BJ (cell line): ENCODE data around the gene INO80C. TPM values are rescaled to one million over a fixed set of nuclear protein-coding genes. Genes with fewer than 3 reads are reported as not detected.

Experiments used
- CTCF ChIA-PET: fragments of 350-600 bp; formaldehyde crosslinking; extraction: SDS; loops from one replicate; lab custom pipeline; 2021; ENCODE audit warnings: antibody characterized with exemption, inconsistent platforms; lab: Yijun Ruan, JAX
- POLR2A ChIA-PET: fragments of 300-600 bp; sonication (Branson Sonifier 250); formaldehyde crosslinking; extraction: SDS; loops from one replicate; lab custom pipeline; 2021; ENCODE audit warnings: antibody characterized with exemption; lab: Charles Lee
- DNase-seq: peaks from one replicate; pipeline ENCODE4 v3.0.0-alpha.2; 2011; ENCODE audit warnings: low read depth
- H3K27me3 ChIP-seq: 2 replicates; pipeline ENCODE4 v1.6.0; 2011; ENCODE audit warnings: low read length; ENCODE audit not compliant: control insufficient read depth, insufficient read depth
- H3K36me3 ChIP-seq: 2 replicates; pipeline ENCODE4 v1.5.1; 2011; ENCODE audit warnings: low read length; ENCODE audit not compliant: control insufficient read depth, insufficient read depth
- H3K4me3 ChIP-seq: 2 replicates; pipeline ENCODE4 v1.5.1; 2011; ENCODE audit warnings: low read depth, mild to moderate bottlenecking, control low read depth, low read length
- CTCF ChIP-seq: IDR thresholded peaks from 2 replicates; pipeline ENCODE4 v1.5.1; 2011; ENCODE audit warnings: low read depth, mild to moderate bottlenecking, control low read depth, inconsistent platforms, low read length, moderate library complexity; ENCODE audit not compliant: insufficient read depth
- polyA plus RNA-seq: library from polyadenylated mRNA; depleted of rRNA; stranded (reverse); fragments of >200 nt; gene quantifications from 2 replicates; pipeline ENCODE4 v1.2.3, GENCODE V29; 2011

Gene INO80C
- polyA plus RNA-seq, 1 experiment: 8.3 TPM

- no peak for TF ChIP-seq CTCF
- POLR2A ChIA-PET: no interaction called here
- no peak for DNase-seq
- CTCF ChIA-PET: no interaction called here
- Histone ChIP-seq H3K27me3 (peaks cover 2% of the 10 kb centered on the region; the same call in 1 of the 2 replicates), H3K4me3 (no peak overlapping the region), H3K36me3 (no peaks in the 10 kb centered on the region)
Measured at GRCh38 chr18:35508030-35508429, 10.3 kb upstream of the INO80C start.

GRCh38 chr18:35507623-35508022 lies 9.9 kb upstream of the INO80C start:
- H3K27me3 ChIP-seq: peaks cover 2% of the 10 kb centered on the region; the same call in 1 of the 2 replicates
- ChIA-PET POLR2A (no interaction called here), CTCF (no interaction called here)
- no peak overlapping the region for H3K4me3 ChIP-seq
- no peaks in the 10 kb centered on the region for H3K36me3 ChIP-seq
- no peak for DNase-seq
- no peak for TF ChIP-seq CTCF

GRCh38 chr18:35507192-35507591 lies 9.4 kb upstream of the INO80C start:
- Histone ChIP-seq H3K27me3 (peaks cover 2% of the 10 kb centered on the region; the same call in 1 of the 2 replicates), H3K36me3 (no peaks in the 10 kb centered on the region), H3K4me3 (no peak overlapping the region)
- POLR2A ChIA-PET: no interaction called here
- TF ChIP-seq CTCF: no peak
- CTCF ChIA-PET: no interaction called here
- DNase-seq: no peak

- CTCF ChIA-PET: interaction anchor here (1.3 kb wide), 1 partner anchor 9 kb away, joined by 3 read pairs; no protein-coding TSS in a partner anchor
- no peak overlapping the region for H3K4me3 ChIP-seq
- no peak for TF ChIP-seq CTCF
- no peaks in the 10 kb centered on the region for H3K36me3 ChIP-seq
- POLR2A ChIA-PET: no interaction called here
- no peak for DNase-seq
- H3K27me3 ChIP-seq: peaks cover 2% of the 10 kb centered on the region; the same call in 1 of the 2 replicates
Measured at GRCh38 chr18:35506024-35506712, 8.4 kb upstream of the INO80C start.

GRCh38 chr18:35504996-35505395 lies 7.2 kb upstream of the INO80C start:
- CTCF ChIA-PET: interaction anchor here (1.4 kb wide), 1 partner anchor 11 kb away, joined by 3 read pairs; no protein-coding TSS in a partner anchor
- no peak for TF ChIP-seq CTCF

More at GRCh38 chr18:35504996-35505395, 7.2 kb upstream of the INO80C start:
- POLR2A ChIA-PET: no interaction called here
- H3K4me3 ChIP-seq: no peak overlapping the region
- no peak for DNase-seq
- peaks cover 2% of the 10 kb centered on the region; the same call in 1 of the 2 replicates for H3K27me3 ChIP-seq
- no peaks in the 10 kb centered on the region for H3K36me3 ChIP-seq
